SK-N-SH treated with all-trans-retinoic acid at 6 μM for 48 hours (cell line): Measurements from ENCODE around the gene CFH.

Source experiments
- ATAC-seq: fragments of 200-7000 bp; cut with Tn5 transposase; 3 replicates; pipeline ENCODE4 v1.9.1; 2020; ENCODE audit warnings: mild to moderate bottlenecking, moderate library complexity
- ARNTL ChIP-seq: fragments of 450-650 bp; formaldehyde crosslinking; IDR thresholded peaks from 2 replicates; pipeline ENCODE4 v1.5.0; 2020; ENCODE audit warnings: low read depth, mild to moderate bottlenecking, moderate library complexity, borderline replicate concordance
- BACH2 ChIP-seq: fragments of 250-450 bp; sonication (Bioruptor Pico); IDR thresholded peaks from 2 replicates; pipeline ENCODE4 v1.9.0; 2021; ENCODE audit warnings: mild to moderate bottlenecking, borderline replicate concordance
- CREB5 ChIP-seq: fragments of 250-450 bp; sonication (Bioruptor Pico); IDR thresholded peaks from 2 replicates; pipeline ENCODE4 v1.5.1; 2020; ENCODE audit warnings: low read depth, mild to moderate bottlenecking, moderate library complexity
- CSDC2 ChIP-seq: fragments of 250-450 bp; sonication (Bioruptor Pico); IDR thresholded peaks from 2 replicates; pipeline ENCODE4 v1.5.0; 2020; ENCODE audit warnings: mild to moderate bottlenecking, moderate library complexity
- CSRNP3 ChIP-seq: fragments of 250-450 bp; sonication (Bioruptor Pico); IDR thresholded peaks from 2 replicates; pipeline ENCODE4 v1.5.1; 2021; ENCODE audit warnings: mild to moderate bottlenecking, moderate library complexity
- ESRRG ChIP-seq: fragments of 250-450 bp; sonication (Bioruptor Pico); IDR thresholded peaks from 2 replicates; pipeline ENCODE4 v1.6.1; 2021; ENCODE audit warnings: mild to moderate bottlenecking
- GLIS3 ChIP-seq: fragments of 250-450 bp; sonication (Bioruptor Pico); IDR thresholded peaks from 2 replicates; pipeline ENCODE4 v1.5.0; 2020; ENCODE audit warnings: mild to moderate bottlenecking, moderate library complexity
- ISL1 ChIP-seq: fragments of 250-450 bp; sonication (Bioruptor Pico); IDR thresholded peaks from 2 replicates; pipeline ENCODE4 v2.1.2; 2022; ENCODE audit warnings: mild to moderate bottlenecking, moderate library complexity
- OSR1 ChIP-seq: fragments of 250-450 bp; sonication (Bioruptor Pico); IDR thresholded peaks from 2 replicates; pipeline ENCODE4 v1.8.0; 2022; ENCODE audit warnings: moderate library complexity, mild to moderate bottlenecking, inconsistent platforms
- PATZ1 ChIP-seq: fragments of 250-450 bp; sonication (Bioruptor Pico); IDR thresholded peaks from 2 replicates; pipeline ENCODE4 v1.8.0; 2020; ENCODE audit warnings: mild to moderate bottlenecking, moderate library complexity, borderline replicate concordance
- POU6F1 ChIP-seq: fragments of 250-450 bp; sonication (Bioruptor Pico); IDR thresholded peaks from 2 replicates; pipeline ENCODE4 v1.8.0; 2021; ENCODE audit warnings: low read depth, mild to moderate bottlenecking, moderate library complexity, borderline replicate concordance
- SNAI2 ChIP-seq: fragments of 250-450 bp; sonication (Bioruptor Pico); IDR thresholded peaks from 2 replicates; pipeline ENCODE4 v1.5.0; 2020; ENCODE audit warnings: mild to moderate bottlenecking, moderate library complexity
- TCF4 ChIP-seq: fragments of 250-450 bp; sonication (Bioruptor Pico); IDR thresholded peaks from 2 replicates; pipeline ENCODE4 v1.8.0; 2021; ENCODE audit warnings: mild to moderate bottlenecking, moderate library complexity, borderline replicate concordance
- TOX ChIP-seq: fragments of 250-450 bp; sonication (Bioruptor Pico); IDR thresholded peaks from 2 replicates; pipeline ENCODE4 v1.8.0; 2021; ENCODE audit warnings: mild to moderate bottlenecking, moderate library complexity, borderline replicate concordance
- TSHZ2 ChIP-seq: fragments of 250-450 bp; sonication (Bioruptor Pico); IDR thresholded peaks from 2 replicates; pipeline ENCODE4 v1.5.0; 2020; ENCODE audit warnings: mild to moderate bottlenecking, moderate library complexity
- ZC3H10 ChIP-seq: fragments of 250-450 bp; sonication (Bioruptor Pico); IDR thresholded peaks from 2 replicates; pipeline ENCODE4 v1.5.1; 2021; ENCODE audit warnings: mild to moderate bottlenecking, moderate library complexity
- ZFP3 ChIP-seq: fragments of 250-450 bp; sonication (Bioruptor Pico); IDR thresholded peaks from 2 replicates; pipeline ENCODE4 v1.5.0; 2020; ENCODE audit warnings: mild to moderate bottlenecking, moderate library complexity
- ZFP30 ChIP-seq: fragments of 450-650 bp; formaldehyde crosslinking; IDR thresholded peaks from 2 replicates; pipeline ENCODE4 v1.5.0; 2022; ENCODE audit warnings: mild to moderate bottlenecking, moderate library complexity
- ZNF565 ChIP-seq: fragments of 450-650 bp; formaldehyde crosslinking; conservative IDR thresholded peaks from 2 replicates; pipeline ENCODE4 v1.5.0; 2020; ENCODE audit warnings: low read depth, mild to moderate bottlenecking, moderate library complexity
- ZNF70 ChIP-seq: fragments of 450-650 bp; formaldehyde crosslinking; IDR thresholded peaks from 2 replicates; pipeline ENCODE4 v1.5.0; 2020; ENCODE audit warnings: mild to moderate bottlenecking, moderate library complexity
- ZNF8 ChIP-seq: fragments of 450-650 bp; formaldehyde crosslinking; IDR thresholded peaks from 2 replicates; pipeline ENCODE4 v1.5.0; 2020; ENCODE audit warnings: mild to moderate bottlenecking, moderate library complexity

Gene CFH

GRCh38 chr1:196649990-196650389 lies 1.9 kb upstream of the CFH start:
- no peak for ATAC-seq
- TF ChIP-seq TSHZ2 (CRISPR knock-in tag), result no peak
- no peak for TF ChIP-seq TCF4 (CRISPR knock-in tag)
- no peak for TF ChIP-seq ZNF70 (CRISPR knock-in tag)
- no peak for TF ChIP-seq ZFP3 (CRISPR knock-in tag)
- no peak for TF ChIP-seq POU6F1 (CRISPR knock-in tag)
- no peak for TF ChIP-seq CREB5 (CRISPR knock-in tag)
- no peak for TF ChIP-seq ZNF565 (CRISPR knock-in tag)
- TF ChIP-seq OSR1 (CRISPR knock-in tag), result no peak
- no peak for TF ChIP-seq ARNTL
- no peak for TF ChIP-seq CSRNP3 (CRISPR knock-in tag)
- TF ChIP-seq GLIS3 (CRISPR knock-in tag), result no peak
- no peak for TF ChIP-seq PATZ1 (CRISPR knock-in tag)
- TF ChIP-seq ESRRG (CRISPR knock-in tag), result no peak
- TF ChIP-seq CSDC2 (CRISPR knock-in tag), result no peak
- TF ChIP-seq BACH2 (CRISPR knock-in tag), result no peak
- no peak for TF ChIP-seq ZNF8
- TF ChIP-seq, all 23 proteins: peak for 0

GRCh38 chr1:196650403-196650802 lies 1.4 kb upstream of the CFH start:
- no peak for ATAC-seq
- TF ChIP-seq CSRNP3 (CRISPR knock-in tag) (no peak), BACH2 (CRISPR knock-in tag) (no peak), ZFP30 (CRISPR knock-in tag) (no peak), OSR1 (CRISPR knock-in tag) (no peak), ESRRG (CRISPR knock-in tag) (no peak), ZNF8 (no peak), ZNF565 (CRISPR knock-in tag) (no peak), ZC3H10 (CRISPR knock-in tag) (no peak), TOX (CRISPR knock-in tag) (no peak), POU6F1 (CRISPR knock-in tag) (no peak), ZNF70 (CRISPR knock-in tag) (no peak), CREB5 (CRISPR knock-in tag) (no peak), ZFP3 (CRISPR knock-in tag) (no peak), ISL1 (no peak), SNAI2 (CRISPR knock-in tag) (no peak)
